AG09319 (cell line): Measurements from ENCODE around the gene PAX2.

Experiments
- DNase-seq: peaks from one replicate; pipeline ENCODE4 v3.0.0-alpha.2; 2010; ENCODE audit warnings: low read depth; ENCODE audit errors: extremely low read depth
- CTCF ChIP-seq: IDR thresholded peaks from 2 replicates; pipeline ENCODE4 v1.5.1; 2011; ENCODE audit warnings: low read depth, mild to moderate bottlenecking, inconsistent platforms, low read length, moderate library complexity

The PAX2 gene

DNA sequence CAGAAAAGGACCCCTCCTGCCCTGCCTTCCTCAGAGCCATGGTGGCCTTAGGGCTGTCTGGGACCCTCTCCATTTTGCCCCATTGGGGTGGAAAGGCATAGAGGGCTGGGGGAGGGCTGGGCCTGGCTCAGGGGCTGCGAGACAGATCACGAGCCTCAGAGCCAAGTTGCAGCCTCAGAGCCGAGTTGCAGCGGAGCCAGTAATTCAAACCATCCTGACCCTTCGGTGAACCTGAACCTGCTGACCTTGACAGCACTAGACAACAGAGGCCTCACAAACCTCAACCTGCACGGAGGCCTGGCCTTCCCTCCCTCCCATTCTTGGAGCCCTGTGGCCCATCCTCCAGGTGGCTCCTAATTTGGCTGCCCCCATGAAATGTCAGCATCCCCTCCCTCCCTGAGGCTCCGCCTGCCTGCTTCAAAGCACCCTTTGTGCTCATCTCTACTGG is 45.4 kb downstream of the PAX2 start:
- DNase-seq, result no peak
- TF ChIP-seq CTCF, result no peak

DNA sequence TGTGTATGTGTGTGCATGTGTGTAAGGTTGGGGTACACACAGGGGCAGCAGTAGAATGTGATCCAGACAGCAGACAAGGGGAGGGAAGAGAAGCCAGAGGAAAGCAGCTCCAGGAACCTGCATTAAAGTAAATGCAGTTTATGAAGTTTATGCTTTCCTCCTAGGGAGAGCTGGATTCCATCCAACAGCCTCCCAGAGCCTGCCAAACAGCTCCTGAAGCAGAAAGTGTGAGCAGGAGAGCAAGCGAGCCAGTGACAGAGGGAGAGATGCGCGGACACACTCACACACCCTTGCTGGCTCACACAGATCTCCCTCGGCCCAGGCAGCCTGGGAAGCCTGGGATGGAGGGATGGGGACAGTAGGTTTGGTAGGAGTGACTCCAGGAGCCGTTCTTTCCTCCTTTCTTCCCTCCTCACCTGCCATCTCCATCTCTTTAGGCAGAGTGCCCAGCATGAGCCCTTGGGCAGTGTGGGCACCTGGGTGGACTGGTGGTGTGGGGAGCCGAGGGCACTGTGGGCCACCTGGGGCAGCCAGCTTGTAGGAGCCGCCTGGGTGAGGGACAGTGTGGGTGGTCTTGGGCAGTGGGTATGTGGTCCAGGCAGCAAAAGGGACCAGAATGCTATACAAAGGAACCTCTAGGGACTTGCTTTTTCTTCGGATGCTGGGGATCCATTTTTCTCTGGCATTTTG is 46.1 kb downstream of the PAX2 start:
- no peak for TF ChIP-seq CTCF
- DNase-seq, result no peak

- no peak for DNase-seq
- no peak for TF ChIP-seq CTCF
These were observed 47.2 kb downstream of the PAX2 start for GRCh38 chr10:100792574-100792973.

DNA sequence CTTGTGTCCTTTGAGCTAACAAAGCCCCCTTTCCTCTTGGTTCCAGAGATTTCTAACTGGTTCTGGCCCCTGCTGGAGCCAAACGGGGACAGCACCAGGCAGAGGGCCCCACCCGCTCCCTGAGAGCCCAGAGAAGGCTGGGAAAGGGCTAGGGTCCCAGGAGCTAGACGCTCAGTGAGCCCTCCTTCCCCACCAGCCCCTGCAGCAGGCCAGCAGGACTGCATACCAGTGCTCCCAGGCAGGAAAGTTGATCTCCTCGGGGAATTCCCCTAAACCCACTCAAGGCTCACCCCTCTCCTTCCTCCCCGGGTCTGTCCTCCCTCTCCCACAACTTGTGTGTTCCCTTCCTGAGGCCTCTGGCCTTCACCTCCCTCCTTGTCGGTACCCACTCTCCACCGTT is 47.7 kb downstream of the PAX2 start:
- DNase-seq, result no peak
- no peak for TF ChIP-seq CTCF

- no peak for TF ChIP-seq CTCF
- no peak for DNase-seq
These were observed 54.5 kb downstream of the PAX2 start for GRCh38 chr10:100799881-100800280.

DNA sequence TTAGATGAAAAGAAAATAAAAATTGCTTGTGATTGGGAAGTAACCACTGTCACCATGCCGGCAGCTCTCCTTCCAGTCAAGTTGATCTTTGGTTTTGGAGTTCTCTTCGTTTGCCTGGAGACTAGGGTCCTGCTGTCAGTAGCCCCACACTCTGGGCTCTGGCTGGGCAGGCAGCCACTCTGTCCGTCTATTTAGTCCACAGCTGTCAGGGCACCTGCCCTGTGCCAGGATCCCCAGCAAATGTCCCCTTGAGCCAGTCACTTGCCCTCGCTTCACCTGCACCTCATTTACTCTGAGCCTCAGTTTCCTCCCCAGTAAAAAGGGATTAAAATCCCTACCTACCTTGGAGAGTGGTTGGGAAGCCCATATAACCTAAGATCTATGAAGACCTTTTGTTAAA is 55.5 kb downstream of the PAX2 start:
- no peak for TF ChIP-seq CTCF
- no peak for DNase-seq

DNA sequence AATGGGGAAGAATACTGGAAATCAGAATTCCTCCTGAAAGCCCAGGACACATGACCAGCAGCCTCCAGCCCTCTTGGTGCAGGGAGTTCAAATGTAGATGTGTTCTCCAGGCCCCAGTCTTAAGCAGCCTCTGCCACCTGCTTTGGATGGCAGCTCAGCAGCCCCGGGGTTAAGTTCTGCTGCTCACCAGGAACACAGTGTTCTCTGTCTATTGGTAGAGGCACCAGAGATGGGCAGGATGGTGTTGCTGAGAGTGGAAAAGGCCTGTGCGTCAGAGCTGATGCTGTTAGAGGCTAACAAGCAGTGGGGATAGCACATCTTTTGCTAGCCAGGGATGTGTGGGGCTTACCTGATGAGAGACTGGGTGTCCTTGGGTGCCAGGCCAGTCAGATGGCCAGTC is 56.8 kb downstream of the PAX2 start:
- no peak for DNase-seq
- TF ChIP-seq CTCF, result no peak
